ENCODE measurements around the gene SMARCA4.

Gene SMARCA4

DNA sequence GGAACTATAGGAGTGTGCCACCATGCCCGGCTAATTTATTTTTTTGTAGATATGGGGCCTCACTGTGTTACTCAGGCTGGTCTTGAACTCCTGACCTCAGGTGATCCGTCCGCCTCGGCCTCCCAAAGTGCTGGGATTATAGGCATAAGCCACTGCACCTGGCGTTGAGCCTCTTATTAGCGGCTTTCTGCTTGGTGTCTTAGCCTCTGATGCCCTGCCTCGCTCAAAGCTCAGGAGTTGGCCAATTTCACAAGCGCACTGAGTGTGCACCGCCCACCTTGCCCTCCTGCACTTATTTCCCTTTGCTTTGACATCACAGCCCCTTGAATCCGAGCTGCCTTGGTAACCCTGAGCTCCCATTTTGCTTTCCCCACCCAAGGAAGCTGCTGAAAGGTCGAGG is 42.5 kb upstream of the SMARCA4 start:
- no peak for DNase-seq (ENCODE audit: low read depth)
- TF ChIP-seq CTCF (conservative IDR thresholded peaks at IDR 0.05; ENCODE audit: low read depth, low read length), result no peak
- no peak overlapping the region for H3K4me3 ChIP-seq (ENCODE audit: low read length)

GRCh38 chr19:10919352-10920287 is 41.2 kb upstream of the SMARCA4 start:
- no peak for TF ChIP-seq CTCF (conservative IDR thresholded peaks at IDR 0.05; ENCODE audit: low read depth, low read length)
- H3K4me3 ChIP-seq (ENCODE audit: low read length), result no peak overlapping the region
- DNase-seq (ENCODE audit: low read depth), result no peak

DNA sequence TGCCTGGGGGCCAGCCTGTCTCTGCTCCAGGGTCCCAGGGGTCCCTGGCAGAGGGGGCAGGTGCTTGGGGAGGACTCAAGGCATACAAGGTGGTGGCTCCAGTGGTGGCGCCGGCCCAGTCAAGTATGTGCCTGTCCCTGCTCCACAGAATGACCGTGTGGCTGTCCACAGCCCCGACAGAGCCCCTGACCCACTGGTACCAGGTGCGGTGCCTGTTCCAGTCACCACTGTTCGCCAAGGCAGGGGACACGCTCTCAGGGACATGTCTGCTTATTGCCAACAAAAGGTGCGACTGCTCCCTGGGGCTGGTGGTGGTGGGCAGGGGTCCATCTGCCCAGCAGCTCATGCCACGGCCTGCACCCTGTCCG is 40.6 kb upstream of the SMARCA4 start:
- TF ChIP-seq CTCF (conservative IDR thresholded peaks at IDR 0.05; ENCODE audit: low read depth, low read length), result no peak
- no peak for DNase-seq (ENCODE audit: low read depth)
- H3K4me3 ChIP-seq (ENCODE audit: low read length), result no peak overlapping the region

GRCh38 chr19:10920781-10921180 is 40.0 kb upstream of the SMARCA4 start:
- H3K4me3 ChIP-seq (ENCODE audit: low read length), result no peak overlapping the region
- DNase-seq (ENCODE audit: low read depth), result no peak
- TF ChIP-seq CTCF (conservative IDR thresholded peaks at IDR 0.05; ENCODE audit: low read depth, low read length), result no peak

- no peak for TF ChIP-seq CTCF (conservative IDR thresholded peaks at IDR 0.05; ENCODE audit: low read depth, low read length)
- no peak overlapping the region for H3K4me3 ChIP-seq (ENCODE audit: low read length)
- DNase-seq (ENCODE audit: low read depth), result no peak
Measured at GRCh38 chr19:10921199-10921909, 39.5 kb upstream of the SMARCA4 start.

DNA sequence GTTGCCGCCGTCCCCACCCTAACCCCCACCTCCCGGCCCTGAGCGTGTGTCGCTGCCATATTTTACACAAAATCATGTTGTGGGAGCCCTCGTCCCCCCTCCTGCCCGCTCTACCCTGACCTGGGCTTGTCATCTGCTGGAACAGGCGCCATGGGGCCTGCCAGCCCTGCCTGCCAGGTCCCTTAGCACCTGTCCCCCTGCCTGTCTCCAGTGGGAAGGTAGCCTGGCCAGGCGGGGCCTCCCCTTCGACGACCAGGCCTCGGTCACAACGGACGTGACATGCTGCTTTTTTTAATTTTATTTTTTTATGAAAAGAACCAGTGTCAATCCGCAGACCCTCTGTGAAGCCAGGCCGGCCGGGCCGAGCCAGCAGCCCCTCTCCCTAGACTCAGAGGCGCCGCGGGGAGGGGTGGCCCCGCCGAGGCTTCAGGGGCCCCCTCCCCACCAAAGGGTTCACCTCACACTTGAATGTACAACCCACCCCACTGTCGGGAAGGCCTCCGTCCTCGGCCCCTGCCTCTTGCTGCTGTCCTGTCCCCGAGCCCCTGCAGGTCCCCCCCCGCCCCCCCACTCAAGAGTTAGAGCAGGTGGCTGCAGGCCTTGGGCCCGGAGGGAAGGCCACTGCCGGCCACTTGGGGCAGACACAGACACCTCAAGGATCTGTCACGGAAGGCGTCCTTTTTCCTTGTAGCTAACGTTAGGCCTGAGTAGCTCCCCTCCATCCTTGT is 38.8 kb upstream of the SMARCA4 start:
- no peak overlapping the region for H3K4me3 ChIP-seq (ENCODE audit: low read length)
- DNase-seq (ENCODE audit: low read depth), result no peak
- TF ChIP-seq CTCF (conservative IDR thresholded peaks at IDR 0.05; ENCODE audit: low read depth, low read length), result no peak

Data from retinal pigment epithelial cell (primary cell).